HepG2 (cell line): Measurements from ENCODE around the gene NAT10. TPM values are rescaled to one million over a fixed set of nuclear protein-coding genes. Genes with fewer than 3 reads are reported as not detected.

Experiments used
- ARHGAP35 ChIP-seq: sonication (generic); formaldehyde crosslinking; IDR thresholded peaks from 2 replicates; pipeline ENCODE4 v1.9.0; 2022; ENCODE audit warnings: mild to moderate bottlenecking, inconsistent platforms, moderate library complexity, missing genetic modification reagents, borderline replicate concordance
- ARNT ChIP-seq: fragments of 450-650 bp; IDR thresholded peaks from 2 replicates; pipeline ENCODE4 v1.6.1; 2017
- ATRX ChIP-seq: sonication (generic); formaldehyde crosslinking; IDR thresholded peaks from 2 replicates; pipeline ENCODE4 v1.4.0; 2020; ENCODE audit warnings: missing genetic modification reagents, borderline replicate concordance
- DR1 ChIP-seq: sonication (generic); formaldehyde crosslinking; IDR thresholded peaks from 2 replicates; pipeline ENCODE4 v1.8.0; 2021; ENCODE audit warnings: mild to moderate bottlenecking, missing genetic modification reagents, inconsistent platforms
- HOMEZ ChIP-seq: IDR thresholded peaks from 2 replicates; pipeline ENCODE4 v1.6.1; 2016; ENCODE audit warnings: low read depth
- MIER3 ChIP-seq: IDR thresholded peaks from 2 replicates; pipeline ENCODE4 v1.6.1; 2016; ENCODE audit warnings: missing compliant biosample characterization, borderline replicate concordance
- MLX ChIP-seq: IDR thresholded peaks from 2 replicates; pipeline ENCODE4 v1.6.1; 2016
- POGK ChIP-seq: sonication (generic); formaldehyde crosslinking; conservative IDR thresholded peaks from 2 replicates; pipeline ENCODE4 v1.8.0; 2022; ENCODE audit warnings: mild to moderate bottlenecking, moderate library complexity, missing genetic modification reagents
- TRIM22 ChIP-seq: fragments of 450-650 bp; IDR thresholded peaks from 2 replicates; pipeline ENCODE4 v1.6.1; 2017
- ZMYM3 ChIP-seq: sonication (generic); formaldehyde crosslinking; IDR thresholded peaks from 2 replicates; pipeline ENCODE4 v1.5.1; 2020; ENCODE audit warnings: mild to moderate bottlenecking, missing genetic modification reagents
- ZNF121 ChIP-seq: sonication (generic); formaldehyde crosslinking; IDR thresholded peaks from 2 replicates; pipeline ENCODE4 v1.5.0; 2020; ENCODE audit warnings: mild to moderate bottlenecking, missing genetic modification reagents
- ZNF33B ChIP-seq: sonication (generic); formaldehyde crosslinking; IDR thresholded peaks from 2 replicates; pipeline ENCODE4 v1.5.1; 2020; ENCODE audit warnings: mild to moderate bottlenecking, missing genetic modification reagents
- ZNF407 ChIP-seq: sonication (generic); formaldehyde crosslinking; IDR thresholded peaks from one replicate; pipeline ENCODE4 v1.5.1; 2020; ENCODE audit warnings: mild to moderate bottlenecking, missing genetic modification reagents; ENCODE audit errors: not compliant biosample characterization
- ZNF552 ChIP-seq: sonication (generic); formaldehyde crosslinking; IDR thresholded peaks from 2 replicates; pipeline ENCODE4 v1.9.0; 2022; ENCODE audit warnings: missing genetic modification reagents, mild to moderate bottlenecking, borderline replicate concordance
- ZNF746 ChIP-seq: sonication (generic); formaldehyde crosslinking; IDR thresholded peaks from 2 replicates; pipeline ENCODE4 v1.8.0; 2022; ENCODE audit warnings: mild to moderate bottlenecking, missing genetic modification reagents
- polyA plus RNA-seq, 8 experiments: library from polyadenylated mRNA; depleted of rRNA in 3 of 8; stranded (reverse) in 7 of 8; unstranded in 1 of 8; fragments of >200 nt; fragmentation: Illumina TruSeq in 4 of 8; extraction: Trizol in 4 of 8; gene quantifications; 2 replicates each; pipeline versions ENCODE4 v1.2.1 to v1.2.3, GENCODE V29; 2011 to 2016; ENCODE audit warnings: low read depth in 4 of 8, missing spikeins in 1 of 8, mixed read lengths in 1 of 8; ENCODE audit not compliant: insufficient read depth in 1 of 8
- total RNA-seq, 5 experiments: library from RNA; depleted of rRNA; stranded (reverse); fragments of >200 nt; fragmentation: Illumina TruSeq; extraction: Trizol; gene quantifications; 2 replicates each; pipeline ENCODE4 v1.2.3, GENCODE V29; 2016; ENCODE audit warnings: low read depth in 1 of 5

NAT10 gene
- total and polyA plus RNA-seq, 2 of the 13 experiments (the other 11 are each of a cell fraction or from before 2014, with no cell fraction given) = 33.9 to 51.9 TPM

GRCh38 chr11:34105079-34105956 is at the start of gene NAT10 (continued):
- TF ChIP-seq POGK (CRISPR knock-in tag) (peak; percentile 74), ARHGAP35 (CRISPR knock-in tag) (peak; percentile 52; the same call in 1 of the 2 replicates), ZMYM3 (CRISPR knock-in tag) (no peak), ZNF33B (CRISPR knock-in tag) (peak; percentile 55; the same call in 1 of the 2 replicates), ARNT (no peak), HOMEZ (0 out of 2 replicates have a peak, but pooled peaks have one; percentile 26), ATRX (CRISPR knock-in tag) (no peak), ZNF552 (CRISPR knock-in tag) (peak; percentile 67; the same call in 1 of the 2 replicates), ZNF121 (CRISPR knock-in tag) (no peak), MIER3 (peak; percentile 95), MLX (CRISPR knock-in tag) (peak; percentile 60), ZNF407 (CRISPR knock-in tag) (no peak), DR1 (CRISPR knock-in tag) (peak; percentile 83), TRIM22 (no peak), ZNF746 (CRISPR knock-in tag) (no peak)
